GM12878 (cell line): ENCODE results near the gene INSYN2B.

Experiments used
- MXI1 ChIP-seq: fragments of 150-350 bp; IDR thresholded peaks from 2 replicates; pipeline ENCODE4 v1.6.1; 2011; ENCODE audit warnings: low read depth, mild to moderate bottlenecking, inconsistent platforms, low read length, improper control_type of control experiment
- TAF1 ChIP-seq: IDR thresholded peaks from 2 replicates; pipeline ENCODE4 v1.6.1; 2011; ENCODE audit warnings: mild to moderate bottlenecking, low read depth, low read length, borderline replicate concordance
- TF ChIP-seq, protein P1 (sequence below), 3 experiments: IDR thresholded peaks in 2 of 3; conservative IDR thresholded peaks in 1 of 3; 2 replicates each; pipeline ENCODE4 v1.5.1; 2011; ENCODE audit warnings: low read depth in 3 of 3, low read length in 3 of 3, mild to moderate bottlenecking in 3 of 3, control low read depth in 2 of 3, moderate library complexity in 2 of 3, inconsistent platforms in 1 of 3, mixed read lengths in 1 of 3; ENCODE audit not compliant: control insufficient read depth in 2 of 3, insufficient read depth in 1 of 3; ENCODE audit errors: extremely low read depth in 1 of 3

DNA sequence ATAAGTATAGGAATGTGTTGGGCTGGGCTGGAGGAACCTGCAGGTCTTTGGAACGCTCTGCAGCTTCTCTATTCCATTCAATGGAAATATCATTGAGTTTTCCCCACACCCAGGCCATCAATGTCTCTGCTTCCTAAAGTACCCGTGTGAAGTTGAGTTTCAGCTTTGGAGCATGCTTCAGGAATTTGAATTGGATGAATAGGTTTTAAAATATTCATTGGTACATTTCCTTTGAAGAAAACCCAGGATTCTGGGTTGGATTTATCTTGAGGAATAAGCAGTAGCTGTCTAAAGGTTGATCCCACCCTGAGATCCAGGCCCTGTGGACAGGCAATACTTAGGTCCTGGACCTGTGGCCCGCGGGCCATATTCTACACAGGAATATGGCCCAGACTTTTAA lies 37.3 kb downstream of the INSYN2B start:
- TF ChIP-seq, protein P1, sequence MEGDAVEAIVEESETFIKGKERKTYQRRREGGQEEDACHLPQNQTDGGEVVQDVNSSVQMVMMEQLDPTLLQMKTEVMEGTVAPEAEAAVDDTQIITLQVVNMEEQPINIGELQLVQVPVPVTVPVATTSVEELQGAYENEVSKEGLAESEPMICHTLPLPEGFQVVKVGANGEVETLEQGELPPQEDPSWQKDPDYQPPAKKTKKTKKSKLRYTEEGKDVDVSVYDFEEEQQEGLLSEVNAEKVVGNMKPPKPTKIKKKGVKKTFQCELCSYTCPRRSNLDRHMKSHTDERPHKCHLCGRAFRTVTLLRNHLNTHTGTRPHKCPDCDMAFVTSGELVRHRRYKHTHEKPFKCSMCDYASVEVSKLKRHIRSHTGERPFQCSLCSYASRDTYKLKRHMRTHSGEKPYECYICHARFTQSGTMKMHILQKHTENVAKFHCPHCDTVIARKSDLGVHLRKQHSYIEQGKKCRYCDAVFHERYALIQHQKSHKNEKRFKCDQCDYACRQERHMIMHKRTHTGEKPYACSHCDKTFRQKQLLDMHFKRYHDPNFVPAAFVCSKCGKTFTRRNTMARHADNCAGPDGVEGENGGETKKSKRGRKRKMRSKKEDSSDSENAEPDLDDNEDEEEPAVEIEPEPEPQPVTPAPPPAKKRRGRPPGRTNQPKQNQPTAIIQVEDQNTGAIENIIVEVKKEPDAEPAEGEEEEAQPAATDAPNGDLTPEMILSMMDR (IDR thresholded peaks at IDR 0.05 in 2 of 3, conservative IDR thresholded peaks at IDR 0.05 in 1 of 3; ENCODE audit: control insufficient read depth in 2 of 3, extremely low read depth in 1 of 3, insufficient read depth in 1 of 3, low read depth in 3 of 3, low read length in 3 of 3) = no peak
- TF ChIP-seq MXI1 (no peak), TAF1 (no peak)
